ENCODE results near the gene RBM24. TPM values are rescaled to one million over a fixed set of nuclear protein-coding genes. Genes with fewer than 3 reads are reported as not detected.

Gene RBM24
- total and polyA plus RNA-seq, 2 of the 13 experiments (the other 11 are each of a cell fraction or from before 2014, with no cell fraction given) = 1.5 to 14.2 TPM

DNA sequence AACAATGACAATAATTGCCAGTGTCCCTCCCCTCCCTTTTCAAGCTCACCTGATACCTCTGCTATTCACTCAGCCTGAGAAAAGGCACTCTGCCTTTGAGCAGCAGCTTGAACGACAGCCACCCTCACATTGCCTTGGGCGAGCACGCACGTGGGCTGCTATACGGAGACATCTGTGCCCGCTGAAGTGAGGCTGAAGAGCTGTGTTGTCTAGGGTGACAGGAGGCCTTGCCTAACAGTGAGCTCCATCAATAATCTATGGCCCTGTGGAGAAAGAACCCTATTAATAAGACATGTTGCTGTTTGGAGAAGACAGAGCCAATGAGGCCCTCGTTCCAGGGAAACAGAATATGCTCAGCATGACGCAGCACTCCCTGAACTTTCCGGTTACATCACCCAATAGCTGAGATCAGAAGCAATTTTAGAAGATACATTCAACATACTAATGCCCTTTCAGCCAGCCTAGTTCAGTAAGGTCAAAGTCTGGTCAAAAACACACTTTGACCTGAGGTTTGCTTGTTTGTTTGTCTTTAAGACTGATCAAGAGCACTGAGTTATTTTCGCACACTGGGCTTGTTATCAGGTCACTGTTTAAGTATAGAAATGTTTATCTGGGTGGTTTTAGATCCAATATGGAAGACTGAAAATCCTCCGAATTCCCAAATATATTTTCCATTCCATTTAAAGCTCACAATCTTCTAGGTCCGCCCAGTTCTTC is 30.6 kb downstream of the RBM24 start (continued):
- TF ChIP-seq SMAD3 (CRISPR knock-in tag; IDR thresholded peaks at IDR 0.05) = peak; percentile 94
- no peak for TF ChIP-seq ZBTB3 (CRISPR knock-in tag; IDR thresholded peaks at IDR 0.05; ENCODE audit: borderline replicate concordance, low read depth)
- 0 out of 2 replicates have a peak, but pooled peaks have one; percentile 56 for TF ChIP-seq ZNF557 (CRISPR knock-in tag; IDR thresholded peaks at IDR 0.05)
- TF ChIP-seq BRCA1 (CRISPR knock-in tag; IDR thresholded peaks at IDR 0.05) = no peak
- no peak for TF ChIP-seq SMAD1 (CRISPR knock-in tag; IDR thresholded peaks at IDR 0.05; ENCODE audit: borderline replicate concordance, low read depth)
- TF ChIP-seq CREM (IDR thresholded peaks at IDR 0.05) = peak; percentile 90
- no peak for TF ChIP-seq CREM (CRISPR knock-in tag; IDR thresholded peaks at IDR 0.05)
- TF ChIP-seq, protein P1, sequence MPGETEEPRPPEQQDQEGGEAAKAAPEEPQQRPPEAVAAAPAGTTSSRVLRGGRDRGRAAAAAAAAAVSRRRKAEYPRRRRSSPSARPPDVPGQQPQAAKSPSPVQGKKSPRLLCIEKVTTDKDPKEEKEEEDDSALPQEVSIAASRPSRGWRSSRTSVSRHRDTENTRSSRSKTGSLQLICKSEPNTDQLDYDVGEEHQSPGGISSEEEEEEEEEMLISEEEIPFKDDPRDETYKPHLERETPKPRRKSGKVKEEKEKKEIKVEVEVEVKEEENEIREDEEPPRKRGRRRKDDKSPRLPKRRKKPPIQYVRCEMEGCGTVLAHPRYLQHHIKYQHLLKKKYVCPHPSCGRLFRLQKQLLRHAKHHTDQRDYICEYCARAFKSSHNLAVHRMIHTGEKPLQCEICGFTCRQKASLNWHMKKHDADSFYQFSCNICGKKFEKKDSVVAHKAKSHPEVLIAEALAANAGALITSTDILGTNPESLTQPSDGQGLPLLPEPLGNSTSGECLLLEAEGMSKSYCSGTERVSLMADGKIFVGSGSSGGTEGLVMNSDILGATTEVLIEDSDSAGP (CRISPR knock-in tag; IDR thresholded peaks at IDR 0.05; ENCODE audit: borderline replicate concordance) = peak; percentile 78; the same call in 1 of the 2 replicates
- peak; percentile 81; the same call in 1 of the 2 replicates for TF ChIP-seq ZBTB42 (CRISPR knock-in tag; IDR thresholded peaks at IDR 0.05)
- TF ChIP-seq FOXK2 (IDR thresholded peaks at IDR 0.05) = peak; percentile 64; the same call in 1 of the 2 replicates
- TF ChIP-seq TARDBP (CRISPR knock-in tag; IDR thresholded peaks at IDR 0.05) = peak; percentile 73
- TF ChIP-seq, protein P2, sequence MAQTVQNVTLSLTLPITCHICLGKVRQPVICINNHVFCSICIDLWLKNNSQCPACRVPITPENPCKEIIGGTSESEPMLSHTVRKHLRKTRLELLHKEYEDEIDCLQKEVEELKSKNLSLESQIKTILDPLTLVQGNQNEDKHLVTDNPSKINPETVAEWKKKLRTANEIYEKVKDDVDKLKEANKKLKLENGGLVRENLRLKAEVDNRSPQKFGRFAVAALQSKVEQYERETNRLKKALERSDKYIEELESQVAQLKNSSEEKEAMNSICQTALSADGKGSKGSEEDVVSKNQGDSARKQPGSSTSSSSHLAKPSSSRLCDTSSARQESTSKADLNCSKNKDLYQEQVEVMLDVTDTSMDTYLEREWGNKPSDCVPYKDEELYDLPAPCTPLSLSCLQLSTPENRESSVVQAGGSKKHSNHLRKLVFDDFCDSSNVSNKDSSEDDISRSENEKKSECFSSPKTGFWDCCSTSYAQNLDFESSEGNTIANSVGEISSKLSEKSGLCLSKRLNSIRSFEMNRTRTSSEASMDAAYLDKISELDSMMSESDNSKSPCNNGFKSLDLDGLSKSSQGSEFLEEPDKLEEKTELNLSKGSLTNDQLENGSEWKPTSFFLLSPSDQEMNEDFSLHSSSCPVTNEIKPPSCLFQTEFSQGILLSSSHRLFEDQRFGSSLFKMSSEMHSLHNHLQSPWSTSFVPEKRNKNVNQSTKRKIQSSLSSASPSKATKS (CRISPR knock-in tag; IDR thresholded peaks at IDR 0.05) = peak; percentile 99
- TF ChIP-seq YEATS4 (CRISPR knock-in tag; IDR thresholded peaks at IDR 0.05; ENCODE audit: borderline replicate concordance) = peak; percentile 88
- TF ChIP-seq ZNF317 (CRISPR knock-in tag; IDR thresholded peaks at IDR 0.05) = no peak
- TF ChIP-seq CAMTA2 (CRISPR knock-in tag; IDR thresholded peaks at IDR 0.05; ENCODE audit: borderline replicate concordance) = no peak; the same call in 1 of the 2 replicates
- 0 out of 2 replicates have a peak, but pooled peaks have one; percentile 38 for TF ChIP-seq NKX3-1 (CRISPR knock-in tag; IDR thresholded peaks at IDR 0.05)
- TF ChIP-seq, protein P3, sequence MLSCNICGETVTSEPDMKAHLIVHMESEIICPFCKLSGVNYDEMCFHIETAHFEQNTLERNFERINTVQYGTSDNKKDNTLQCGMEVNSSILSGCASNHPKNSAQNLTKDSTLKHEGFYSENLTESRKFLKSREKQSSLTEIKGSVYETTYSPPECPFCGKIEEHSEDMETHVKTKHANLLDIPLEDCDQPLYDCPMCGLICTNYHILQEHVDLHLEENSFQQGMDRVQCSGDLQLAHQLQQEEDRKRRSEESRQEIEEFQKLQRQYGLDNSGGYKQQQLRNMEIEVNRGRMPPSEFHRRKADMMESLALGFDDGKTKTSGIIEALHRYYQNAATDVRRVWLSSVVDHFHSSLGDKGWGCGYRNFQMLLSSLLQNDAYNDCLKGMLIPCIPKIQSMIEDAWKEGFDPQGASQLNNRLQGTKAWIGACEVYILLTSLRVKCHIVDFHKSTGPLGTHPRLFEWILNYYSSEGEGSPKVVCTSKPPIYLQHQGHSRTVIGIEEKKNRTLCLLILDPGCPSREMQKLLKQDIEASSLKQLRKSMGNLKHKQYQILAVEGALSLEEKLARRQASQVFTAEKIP (CRISPR knock-in tag; IDR thresholded peaks at IDR 0.05; ENCODE audit: borderline replicate concordance) = no peak
- peak; percentile 76; the same call in 1 of the 2 replicates for TF ChIP-seq SIX1 (CRISPR knock-in tag; IDR thresholded peaks at IDR 0.05; ENCODE audit: borderline replicate concordance)
- TF ChIP-seq NFIC (IDR thresholded peaks at IDR 0.05; ENCODE audit: low read length) = peak; percentile 86; the same call in 1 of the 2 replicates
- no peak for TF ChIP-seq ZFAT (CRISPR knock-in tag; conservative IDR thresholded peaks at IDR 0.05)
- peak; percentile 94 for TF ChIP-seq MYC (CRISPR knock-in tag; IDR thresholded peaks at IDR 0.05; ENCODE audit: borderline replicate concordance)

Measured in HepG2 (cell line).